Measurements from ENCODE around the gene DTNB.
A peak's percentile ranks its signal among the peaks of the same experiment; 100 is the strongest.

DTNB gene

GRCh38 chr2:25342372-25343186 is 330.8 kb downstream of the DTNB start (continued):
- TF ChIP-seq ZNF449 (tag by site-specific recombination; IDR thresholded peaks at IDR 0.05) (0 out of 2 replicates have a peak, but pooled peaks have one; percentile 45), ZNF660 (tag by site-specific recombination; IDR thresholded peaks at IDR 0.05) (peak; percentile 56; the same call in 1 of the 2 replicates), ZNF777 (tag by site-specific recombination; IDR thresholded peaks at IDR 0.05; ENCODE audit: borderline replicate concordance) (no peak), ZBTB8A (tag by site-specific recombination; IDR thresholded peaks at IDR 0.05) (peak; percentile 82), ZNF658 (tag by site-specific recombination; IDR thresholded peaks at IDR 0.05) (no peak), GLIS1 (tag by site-specific recombination; IDR thresholded peaks at IDR 0.05) (peak; percentile 75), SP7 (tag by site-specific recombination; IDR thresholded peaks at IDR 0.05) (peak; percentile 41; the same call in 1 of the 2 replicates), ZSCAN30 (tag by site-specific recombination; IDR thresholded peaks at IDR 0.05) (peak; percentile 72), KLF8 (tag by site-specific recombination; IDR thresholded peaks at IDR 0.05) (0 out of 2 replicates have a peak, but pooled peaks have one; percentile 41), PRDM10 (tag by site-specific recombination; IDR thresholded peaks at IDR 0.05) (peak; percentile 56; the same call in 1 of the 2 replicates), PATZ1 (tag by site-specific recombination; IDR thresholded peaks at IDR 0.05) (peak; percentile 98), SP3 (tag by site-specific recombination; IDR thresholded peaks at IDR 0.05) (0 out of 2 replicates have a peak, but pooled peaks have one; percentile 31), ZNF341 (tag by site-specific recombination; IDR thresholded peaks at IDR 0.05; ENCODE audit: low read depth) (peak; percentile 80), ZNF791 (tag by site-specific recombination; IDR thresholded peaks at IDR 0.05) (no peak), ZSCAN4 (tag by site-specific recombination; IDR thresholded peaks at IDR 0.05) (no peak), ZNF621 (tag by site-specific recombination; IDR thresholded peaks at IDR 0.05) (no peak), ZSCAN23 (tag by site-specific recombination; IDR thresholded peaks at IDR 0.05) (no peak), ZNF266 (tag by site-specific recombination; IDR thresholded peaks at IDR 0.05; ENCODE audit: low read depth) (no peak), REST (tag by site-specific recombination; IDR thresholded peaks at IDR 0.05) (peak; percentile 99), ZBTB20 (tag by site-specific recombination; IDR thresholded peaks at IDR 0.05) (peak; percentile 79), ZFP37 (tag by site-specific recombination; IDR thresholded peaks at IDR 0.05) (no peak), GLIS2 (tag by site-specific recombination; IDR thresholded peaks at IDR 0.05) (peak; percentile 83), ZFHX2 (tag by site-specific recombination; conservative IDR thresholded peaks at IDR 0.05) (peak; percentile 22; the same call in 1 of the 2 replicates), ZNF398 (tag by site-specific recombination; IDR thresholded peaks at IDR 0.05) (peak; percentile 19; the same call in 1 of the 2 replicates)
